NCI-H82 treated with DMSO at 0.1 percent for 48 hours (cell line): ENCODE measurements around the gene GTPBP4.
"Not testable (repeated sequence)": the region's sequence is repeated elsewhere in the genome, so short reads cannot be mapped to it uniquely, and the experiment has no call there.

Experiments
- DNase-seq: peaks from one replicate; lab custom pipeline; 2025; ENCODE audit not compliant: unreplicated experiment; lab: John Stamatoyannopoulos, UW

GTPBP4 gene

DNA sequence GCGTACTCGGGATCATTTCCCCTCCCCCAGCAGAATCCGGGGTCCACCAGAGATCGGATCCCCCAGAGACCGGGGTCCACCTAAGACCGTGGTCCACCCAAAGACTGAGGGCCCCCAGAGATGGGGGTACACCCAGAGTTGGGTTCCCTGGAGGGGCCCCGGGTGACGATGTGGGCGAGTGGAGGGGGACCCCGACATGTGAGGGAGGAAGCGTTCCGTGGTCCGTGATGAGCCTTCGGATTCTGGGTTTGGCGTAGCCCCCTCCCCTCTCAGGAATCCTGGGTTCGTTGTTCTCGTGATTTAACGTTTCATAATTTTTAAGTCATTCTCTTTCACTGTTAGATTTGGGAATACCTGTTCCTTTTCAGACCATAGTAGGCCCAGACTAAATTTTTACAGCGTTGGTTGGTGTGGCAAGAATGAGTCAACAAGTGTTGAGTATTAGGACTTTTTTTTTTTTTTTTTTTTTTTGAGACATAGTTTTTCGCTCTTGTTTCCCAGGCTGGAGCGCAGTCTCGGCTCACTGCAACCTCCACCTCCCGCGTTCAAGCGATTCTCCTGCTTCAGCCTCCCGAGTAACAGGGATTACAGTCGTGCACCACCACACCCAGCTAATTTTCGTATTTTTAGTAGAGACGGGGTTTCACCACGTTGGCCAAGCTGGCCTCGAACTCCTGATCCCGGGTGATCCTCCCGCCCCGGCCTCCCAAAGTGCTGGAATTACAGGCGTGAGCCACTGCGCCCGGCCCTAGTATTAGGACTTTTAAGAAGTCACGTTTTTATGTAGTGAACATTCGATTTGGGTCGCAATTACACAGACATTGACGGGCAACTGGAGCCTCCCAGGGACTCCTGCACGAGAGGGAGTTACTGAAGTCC, 672 bp downstream of the GTPBP4 start:
- no peak for DNase-seq

DNA sequence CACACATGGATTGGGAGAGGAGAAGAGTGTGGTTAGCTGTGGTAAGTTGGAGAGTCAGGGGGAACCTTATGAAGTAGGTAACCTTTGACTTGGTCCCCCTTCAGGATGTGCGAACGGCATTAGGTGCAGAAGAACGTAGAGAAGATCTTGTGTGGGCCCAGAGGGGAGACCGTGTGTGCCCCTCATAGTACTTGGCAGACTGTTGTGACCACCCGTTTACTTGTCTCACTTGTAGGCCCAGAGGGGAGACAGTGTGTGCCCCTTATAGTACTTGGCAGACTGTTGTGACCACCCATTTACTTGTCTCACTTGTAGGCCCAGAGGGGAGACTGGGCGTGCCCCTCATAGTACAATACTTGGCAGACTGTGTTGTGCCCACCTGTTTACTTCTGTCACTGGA, 2.6 kb downstream of the GTPBP4 start:
- no peak for DNase-seq

DNA sequence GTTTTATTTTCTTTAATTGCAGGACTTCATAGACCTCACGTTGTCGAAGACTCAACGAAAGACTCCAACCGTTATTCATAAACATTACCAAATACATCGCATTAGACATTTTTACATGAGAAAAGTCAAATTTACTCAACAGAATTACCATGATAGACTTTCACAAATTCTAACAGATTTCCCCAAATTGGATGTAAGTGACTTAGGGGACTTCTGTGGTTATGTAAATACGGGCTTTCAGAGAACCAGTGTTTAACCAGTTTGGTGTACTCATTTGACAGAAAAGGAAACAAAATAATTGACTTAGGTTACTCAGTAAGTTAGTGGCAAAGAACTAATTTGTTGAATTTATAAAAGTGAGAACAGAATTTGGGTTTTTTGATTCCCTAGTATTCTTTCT, 4.2 kb downstream of the GTPBP4 start:
- DNase-seq, result no peak

DNA sequence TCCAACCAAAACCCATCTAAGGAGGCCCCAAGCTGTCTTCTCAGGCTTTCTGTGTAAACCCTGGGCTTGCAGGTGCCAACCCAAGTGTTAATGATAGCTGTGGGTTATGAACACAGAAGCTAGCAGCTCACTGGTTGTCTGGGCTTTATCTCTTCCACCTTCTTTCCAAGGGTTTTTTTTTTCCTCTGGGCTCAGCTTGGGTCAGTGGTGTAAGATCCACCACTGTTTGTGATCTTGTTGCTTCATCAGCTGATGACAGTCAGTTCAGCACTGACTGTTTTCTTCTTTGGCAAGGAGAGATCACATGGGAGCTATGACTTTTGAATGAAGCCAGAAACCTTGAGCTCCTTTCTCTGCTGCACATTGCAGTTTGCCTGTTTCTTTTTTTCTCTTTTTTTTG, 4.6 kb downstream of the GTPBP4 start:
- no peak for DNase-seq

DNA sequence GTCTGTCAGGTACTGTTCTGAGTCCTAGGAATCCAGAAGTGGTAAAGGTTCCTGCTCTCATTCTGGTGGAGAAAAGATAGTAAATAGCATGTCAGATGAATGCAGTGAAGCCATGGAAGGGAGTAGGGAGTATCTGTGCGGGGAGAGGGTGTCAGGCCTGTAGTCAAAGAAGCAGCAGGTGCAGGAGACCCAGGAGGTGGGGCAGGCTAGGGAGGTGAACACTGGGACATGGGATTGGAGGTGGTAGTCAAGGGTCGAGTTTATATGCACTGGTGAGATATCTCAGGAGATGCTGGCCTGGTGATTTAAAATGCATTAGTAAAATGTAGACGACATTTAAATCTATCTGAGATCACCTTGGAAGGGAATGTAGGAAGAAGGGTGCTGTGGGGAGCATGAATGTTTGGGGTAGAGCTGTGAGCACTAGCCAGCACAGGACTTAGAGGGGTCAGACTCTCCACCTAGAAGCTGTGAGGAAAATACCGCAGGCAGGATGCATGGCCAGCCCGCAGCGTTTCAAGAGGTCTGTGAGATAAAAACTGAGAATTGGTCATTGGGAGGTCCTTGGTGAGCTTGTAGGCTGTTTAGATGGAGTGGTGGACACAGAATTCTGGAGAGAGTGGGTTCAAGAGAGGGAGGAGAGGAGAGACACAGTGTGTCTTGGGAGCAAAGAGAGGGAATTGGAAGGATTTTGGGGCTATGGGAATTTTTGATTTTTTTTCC, 6.8 kb downstream of the GTPBP4 start:
- DNase-seq, result no peak

DNA sequence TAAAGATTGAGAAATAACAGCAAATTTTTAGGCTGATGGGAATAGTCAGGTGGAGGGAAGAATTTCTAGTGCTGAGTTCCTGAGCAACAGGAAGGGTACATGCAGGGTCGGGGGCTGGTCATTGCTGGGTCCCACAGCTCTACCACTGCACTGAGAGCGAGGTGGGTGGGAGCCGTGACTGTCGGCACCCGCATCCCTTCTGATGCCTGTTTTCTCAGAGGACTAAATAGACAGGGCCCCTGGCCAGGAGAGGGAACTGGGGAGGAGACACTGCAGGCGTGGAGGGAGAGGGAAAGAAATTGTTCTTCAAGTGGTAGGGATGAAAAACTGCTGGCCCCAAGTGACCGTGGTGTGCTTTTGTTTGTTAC, 7.3 kb downstream of the GTPBP4 start:
- DNase-seq, result no peak

DNA sequence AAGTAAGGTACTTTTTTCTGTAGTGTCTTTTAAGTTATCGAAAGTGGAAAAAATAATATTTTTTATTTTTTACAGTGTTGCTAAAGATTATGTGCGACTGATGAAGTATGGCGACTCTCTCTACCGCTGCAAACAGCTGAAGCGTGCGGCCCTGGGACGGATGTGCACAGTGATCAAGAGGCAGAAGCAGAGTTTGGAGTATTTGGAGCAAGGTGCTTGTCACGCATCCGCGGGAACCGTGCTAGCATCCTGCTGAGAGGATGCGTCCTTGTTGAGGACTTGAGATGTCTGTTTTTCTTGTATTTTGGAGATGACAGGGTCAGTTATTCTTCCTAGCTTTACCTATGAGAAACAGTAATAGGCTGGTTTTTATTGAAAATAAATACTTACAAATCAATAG, 7.8 kb downstream of the GTPBP4 start:
- no peak for DNase-seq

DNA sequence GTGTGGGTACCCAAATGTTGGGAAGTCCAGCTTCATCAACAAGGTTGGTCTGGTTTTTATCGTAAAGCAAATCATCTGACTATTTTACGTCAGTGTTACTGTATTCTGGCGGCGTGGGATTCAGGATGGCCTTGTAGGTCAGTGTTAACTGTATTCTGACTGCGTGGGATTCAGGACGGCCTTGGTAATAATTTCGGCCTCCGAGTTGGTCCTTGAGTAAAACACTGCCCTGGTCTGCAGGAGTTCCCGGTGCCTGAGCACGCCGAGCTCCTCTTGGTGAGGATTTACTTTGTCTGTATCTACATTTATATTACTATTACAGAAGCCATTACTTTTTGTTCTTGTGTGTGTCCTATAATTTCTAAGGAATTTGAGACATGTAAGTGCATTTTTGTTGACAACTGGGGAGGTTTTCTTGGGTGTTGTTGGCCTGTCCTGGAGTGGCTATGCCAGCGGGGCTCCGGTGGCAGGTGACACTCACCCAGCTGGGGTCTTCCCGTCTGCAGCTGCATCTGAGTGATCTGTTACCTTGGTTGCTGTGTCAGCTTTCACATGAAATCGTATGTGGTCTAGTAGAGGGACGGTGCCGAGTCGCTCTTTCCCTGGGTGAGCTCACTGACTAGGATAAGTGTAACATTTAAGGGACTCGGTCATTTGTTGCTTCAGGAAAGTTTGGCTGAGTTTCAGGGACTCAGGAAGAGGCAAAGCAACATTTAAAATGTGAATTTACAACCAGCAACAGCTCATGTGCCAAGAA, 9.2 kb downstream of the GTPBP4 start:
- no peak for DNase-seq

DNA sequence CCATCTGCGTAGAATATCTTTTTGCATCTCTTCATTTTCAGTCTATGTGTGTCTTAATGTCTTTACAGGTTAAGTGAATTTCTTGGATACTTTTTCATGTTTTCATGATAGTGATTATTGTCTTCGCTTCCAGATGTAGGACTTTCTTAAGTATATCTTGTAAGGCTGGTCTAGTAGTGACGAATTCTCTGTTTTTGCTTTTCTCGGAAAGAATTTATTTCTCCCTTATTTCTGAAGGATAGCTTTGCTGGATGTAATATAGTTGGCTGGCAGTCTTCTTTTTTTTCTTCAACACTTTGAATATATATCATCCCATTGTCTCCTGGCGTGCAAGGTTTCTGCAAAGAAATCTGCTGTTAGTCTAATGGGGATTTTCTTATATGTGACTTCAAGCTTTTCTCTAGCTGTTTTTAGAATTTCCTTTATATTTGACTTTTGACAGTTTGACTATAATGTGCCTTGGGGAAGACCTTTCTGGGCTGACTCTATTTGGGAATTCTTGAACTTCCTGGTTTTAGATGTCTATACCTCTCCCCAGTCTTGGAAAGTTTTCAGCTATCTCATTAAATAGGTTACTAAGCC, 14.3 kb downstream of the GTPBP4 start:
- no peak for DNase-seq

DNA sequence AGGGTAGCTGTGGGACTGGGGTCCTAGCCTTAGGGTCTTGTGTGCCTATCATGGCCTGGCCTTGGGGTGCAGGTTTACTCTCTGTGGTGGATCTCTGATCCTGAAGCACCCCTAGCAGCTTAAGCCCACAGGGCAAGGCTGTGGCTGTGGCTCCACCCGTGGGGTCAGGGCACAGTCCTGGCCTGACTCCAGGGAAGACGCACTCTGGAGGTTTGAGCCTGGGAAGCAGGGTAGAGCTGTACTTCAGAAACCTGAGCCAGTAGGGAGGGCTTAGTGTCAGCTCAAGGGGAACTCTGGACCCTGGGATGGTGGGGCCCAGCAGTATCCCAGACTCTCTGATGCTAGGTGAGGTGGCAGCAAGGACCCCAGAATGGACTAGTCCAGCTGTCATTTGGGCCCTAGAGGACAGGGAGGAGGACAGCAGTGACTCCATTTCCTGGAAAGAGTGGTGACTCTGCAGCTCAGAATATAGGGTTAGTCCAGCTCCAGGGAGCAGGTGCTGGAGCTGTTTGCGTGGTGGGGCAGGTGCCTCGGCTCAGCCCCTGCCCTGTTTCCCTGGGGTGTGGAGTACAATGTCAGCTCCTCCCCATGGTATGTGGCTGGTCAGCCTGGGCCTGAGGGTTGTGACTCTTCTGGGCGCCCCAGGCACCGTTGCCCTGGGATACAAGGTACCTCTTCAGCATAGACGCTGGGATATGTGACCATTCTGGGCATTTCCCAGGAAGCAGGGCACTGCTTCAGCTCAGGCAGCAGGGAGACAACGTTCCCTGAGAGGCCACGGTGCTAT, 15.8 kb downstream of the GTPBP4 start:
- no peak for DNase-seq

DNA sequence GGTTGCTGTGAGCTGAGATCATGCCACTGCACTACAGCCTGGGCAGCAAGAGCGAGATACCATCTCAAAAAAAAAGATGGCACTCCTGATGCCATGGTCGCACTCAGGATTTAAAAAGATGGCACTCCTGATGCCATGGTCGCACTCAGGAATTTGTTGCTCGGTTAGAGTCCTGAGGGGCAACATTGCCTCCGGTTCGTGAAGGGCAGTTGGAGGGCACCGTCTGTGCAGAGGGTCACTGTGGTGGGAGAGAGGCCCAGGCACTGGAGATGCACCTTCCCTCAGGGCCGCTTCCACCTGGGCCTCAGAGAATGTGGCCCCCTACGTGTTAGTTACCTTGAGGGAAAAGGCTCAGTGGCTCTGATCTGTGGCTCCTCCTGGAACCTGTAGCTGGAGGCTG, 18.3 kb downstream of the GTPBP4 start:
- no peak for DNase-seq

DNA sequence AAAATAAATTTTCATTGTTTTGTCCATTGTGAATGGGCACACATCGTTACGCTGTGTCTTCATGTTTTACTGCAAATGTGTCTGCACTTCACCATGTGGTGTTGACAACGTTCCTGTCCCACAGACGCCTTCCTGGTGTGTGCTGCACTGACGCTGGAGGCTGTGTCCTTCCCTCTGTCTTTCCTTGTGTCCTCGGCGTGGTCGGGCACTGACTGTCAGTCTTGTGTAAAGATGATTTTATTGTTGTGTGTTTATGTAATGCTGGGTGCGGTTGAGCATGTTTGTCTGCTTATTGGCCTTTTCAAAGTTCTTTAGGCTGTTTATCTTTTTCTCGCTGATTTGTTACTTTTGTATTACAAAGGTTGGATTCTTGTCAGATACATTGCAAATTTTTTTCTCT, 19.3 kb downstream of the GTPBP4 start:
- no peak for DNase-seq

DNA sequence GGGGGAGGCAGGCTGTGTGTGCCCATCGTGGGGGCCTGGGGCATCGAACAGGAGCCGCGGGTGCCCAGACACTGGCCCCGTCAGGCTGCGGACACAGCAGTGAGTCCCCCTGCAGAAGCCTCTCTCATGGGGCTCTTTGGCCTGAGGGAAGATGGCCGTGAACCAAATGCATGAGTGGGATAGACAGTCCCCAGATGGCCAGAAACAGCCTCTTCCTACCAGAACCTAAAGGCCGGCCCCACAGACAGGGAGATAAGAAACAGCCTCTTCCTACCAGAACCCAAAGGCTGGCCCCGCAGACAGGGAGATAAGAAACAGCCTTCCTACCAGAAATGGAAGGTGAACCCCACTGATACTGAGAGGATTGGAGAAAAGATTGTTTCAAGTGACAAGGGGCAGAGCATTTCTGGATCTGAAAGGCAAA, 20.8 kb downstream of the GTPBP4 start:
- DNase-seq, result no peak

DNA sequence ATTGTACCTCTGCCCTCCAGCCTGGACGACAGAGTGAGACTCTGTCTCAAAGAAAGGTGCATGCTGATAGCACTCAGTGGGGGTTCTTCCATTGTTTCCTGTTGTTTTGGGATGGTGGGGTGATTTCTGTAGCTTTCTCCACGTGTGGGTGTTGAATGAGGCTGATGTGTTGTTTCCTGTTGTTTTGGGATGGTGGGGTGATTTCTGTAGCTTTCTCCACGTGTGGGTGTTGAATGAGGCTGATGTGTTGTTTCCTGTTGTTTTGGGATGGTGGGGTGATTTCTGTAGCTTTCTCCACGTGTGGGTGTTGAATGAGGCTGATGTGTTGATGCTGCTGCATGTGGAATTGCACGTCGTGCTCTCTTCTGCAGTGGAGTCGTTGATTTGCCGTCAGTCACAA, 21.7 kb downstream of the GTPBP4 start:
- not testable (repeated sequence) for DNase-seq

DNA sequence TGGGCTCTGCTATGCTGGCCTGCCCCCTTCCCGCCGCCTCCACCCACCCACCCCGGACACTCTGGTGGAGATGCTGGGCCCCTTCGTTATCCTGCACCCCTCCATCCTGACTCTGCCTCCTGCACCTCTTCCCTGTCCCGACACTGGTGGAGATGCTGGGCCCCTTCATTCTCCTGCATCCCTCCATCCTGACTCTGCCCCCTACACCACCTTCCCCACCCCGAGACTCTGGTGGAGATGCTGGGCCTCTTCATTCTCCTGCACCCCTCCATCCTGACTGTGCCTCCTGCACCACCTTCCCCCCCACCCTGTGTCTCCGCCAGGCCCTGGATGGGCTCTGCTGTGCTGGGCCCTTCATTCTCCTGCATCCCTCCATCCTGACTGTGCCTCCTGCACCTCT, 22.5 kb downstream of the GTPBP4 start:
- DNase-seq, result no peak

DNA sequence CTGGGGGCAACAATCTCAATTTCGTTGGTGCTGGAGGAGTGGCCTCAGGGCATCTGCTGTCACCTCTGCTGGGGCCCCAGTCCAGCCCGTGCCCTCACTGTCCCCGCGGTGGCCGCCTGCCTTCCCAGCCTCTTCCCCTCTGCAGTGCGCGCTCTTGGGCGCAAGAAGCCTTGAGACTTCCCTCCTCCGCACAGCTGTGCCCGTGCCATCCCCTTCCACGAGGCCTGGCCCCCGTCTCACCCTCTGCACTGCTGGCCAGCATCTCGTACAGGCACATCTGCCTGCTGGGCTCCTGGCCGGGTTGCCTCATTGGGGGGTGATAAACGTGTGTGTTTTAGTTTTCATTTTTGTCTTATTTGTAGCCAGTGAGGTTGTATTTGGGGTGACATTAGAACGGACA, 23.5 kb downstream of the GTPBP4 start:
- no peak for DNase-seq

DNA sequence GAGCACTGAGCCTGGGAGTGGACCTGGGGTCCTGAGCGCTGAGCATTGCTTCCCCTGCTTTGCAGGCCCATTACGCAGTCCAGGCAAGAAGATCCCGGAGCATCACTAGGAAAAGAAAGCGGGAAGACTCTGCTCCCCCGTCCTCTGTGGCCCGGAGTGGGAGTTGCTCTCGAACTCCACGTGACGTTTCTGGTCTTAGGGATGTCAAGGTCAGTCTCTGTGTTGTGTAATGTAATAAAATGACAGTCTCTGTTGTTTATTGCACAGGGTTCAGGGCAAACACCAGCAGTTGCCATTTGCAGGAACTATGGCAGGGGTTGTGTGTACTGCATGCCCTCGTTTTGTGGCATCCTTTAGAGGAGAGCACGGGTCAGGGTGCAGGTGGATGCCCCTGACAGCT, 27.5 kb downstream of the GTPBP4 start:
- DNase-seq, result no peak

DNA sequence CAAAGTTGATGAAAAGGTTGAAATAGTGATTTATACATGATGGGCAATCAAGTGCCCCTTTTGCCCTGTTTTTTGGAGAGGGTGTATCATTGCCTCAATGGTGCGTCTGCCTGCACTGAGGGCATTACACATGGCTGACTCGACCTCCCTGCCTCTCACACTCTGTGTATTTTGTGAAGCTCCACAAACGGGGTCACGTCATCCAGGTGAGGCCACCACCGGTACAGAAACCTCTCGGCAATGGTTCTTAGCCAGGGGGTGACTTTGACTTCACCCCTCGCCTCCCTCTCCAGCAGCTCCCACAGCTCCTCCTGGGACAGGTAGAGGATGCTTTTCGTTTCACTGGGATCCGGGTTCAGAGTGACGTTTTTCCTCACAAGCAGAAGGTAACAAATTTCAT, 31.1 kb downstream of the GTPBP4 start:
- DNase-seq, result no peak

DNA sequence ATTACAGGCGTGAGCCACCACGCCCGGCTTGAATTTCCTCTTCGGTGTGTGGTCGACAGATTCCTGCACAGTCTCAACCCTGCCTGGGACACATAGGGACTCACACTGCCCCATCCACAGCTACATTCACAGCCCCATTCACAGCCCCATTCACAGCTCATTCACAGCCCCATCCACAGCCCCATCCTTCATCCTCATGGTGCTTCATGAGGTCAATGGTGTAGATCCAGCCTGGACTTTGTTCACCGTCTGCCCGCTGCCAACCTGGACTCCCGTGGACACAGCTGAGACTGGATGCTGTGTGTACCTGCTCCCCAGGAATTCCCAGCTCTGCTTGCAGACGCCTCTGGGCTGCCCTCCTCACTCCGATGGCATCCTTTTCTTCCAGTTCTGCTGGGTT, 32.2 kb downstream of the GTPBP4 start:
- no peak for DNase-seq

DNA sequence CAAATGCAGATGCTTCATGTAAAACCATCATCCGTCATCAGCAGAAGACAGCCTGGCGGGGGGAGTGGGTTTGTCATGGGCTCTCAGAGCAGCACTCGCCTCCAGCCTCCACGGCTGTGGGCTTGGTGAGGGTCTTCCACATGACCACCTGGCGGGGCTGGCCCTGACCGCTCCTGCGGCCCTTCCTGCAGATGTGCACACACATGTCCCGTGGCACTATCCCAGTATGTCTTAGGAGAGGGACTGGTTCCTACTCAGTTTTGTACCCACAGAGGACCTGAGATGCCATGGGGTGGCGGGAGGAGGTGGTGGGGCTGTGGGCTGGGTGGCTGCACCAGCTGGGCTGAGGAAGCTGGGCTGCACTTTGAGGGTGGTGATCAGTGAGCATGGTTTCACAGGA, 32.7 kb downstream of the GTPBP4 start:
- no peak for DNase-seq

DNA sequence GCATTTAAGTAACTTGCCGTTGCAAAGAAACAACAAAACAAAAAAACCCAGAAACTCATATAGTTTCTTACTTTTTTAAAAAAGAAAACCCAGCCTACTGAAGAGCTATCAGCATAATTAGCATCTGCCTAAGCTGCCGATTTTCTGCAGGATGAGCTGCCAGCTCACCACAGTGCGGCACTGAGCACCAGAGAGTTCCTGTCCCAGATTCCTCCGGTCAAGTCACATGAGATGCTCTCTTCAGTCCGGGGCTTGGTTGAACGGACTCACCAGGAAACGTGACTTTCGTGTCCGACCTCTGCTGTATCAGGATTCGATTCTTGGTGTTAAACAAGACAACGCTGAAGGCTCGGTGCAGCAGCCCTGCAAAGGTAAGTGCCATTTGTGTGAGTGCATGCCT, 34.2 kb downstream of the GTPBP4 start:
- no peak for DNase-seq
